PC-3 (cell line): ENCODE measurements around the gene ICAM1. TPM values are rescaled to one million over a fixed set of nuclear protein-coding genes. Genes with fewer than 3 reads are reported as not detected.

Experiments used
- ATAC-seq: fragments of 200-7000 bp; cut with Tn5 transposase; 2 replicates; pipeline ENCODE4 v1.9.1; 2020; ENCODE audit warnings: mild to moderate bottlenecking, moderate library complexity
- BruUV-seq: library from RNA; stranded (reverse); fragments of 400-500 nt; replicated peaks from 2 replicates; lab custom pipeline; 2021; lab: Mats Ljungman, UMichigan
- CTCF ChIA-PET: fragments of 300-600 bp; sonication (Branson Sonifier 250); formaldehyde crosslinking; loops from one replicate; lab custom pipeline; 2022; ENCODE audit warnings: antibody characterized with exemption; lab: Charles Lee
- POLR2A ChIA-PET: fragments of 300-600 bp; sonication (Branson Sonifier 250); formaldehyde crosslinking; loops from one replicate; lab custom pipeline; 2022; ENCODE audit warnings: antibody characterized with exemption; ENCODE audit not compliant: unreplicated experiment; lab: Charles Lee
- DNase-seq: peaks from one replicate; pipeline ENCODE4 v3.0.0-alpha.2; 2015
- H2AFZ ChIP-seq: fragments of 300-600 bp; sonication (generic); 2 replicates; pipeline ENCODE4 v1.6.0; 2016; ENCODE audit warnings: antibody characterized with exemption, low read length
- H3F3A ChIP-seq: fragments of 300-600 bp; sonication (generic); one replicate; pipeline ENCODE4 v1.6.0; 2017; ENCODE audit warnings: antibody characterized with exemption, low read length, control low read depth, mild to moderate bottlenecking; ENCODE audit not compliant: unreplicated experiment
- H3K27ac ChIP-seq: fragments of 300-600 bp; sonication (generic); 2 replicates; pipeline ENCODE4 v1.5.1; 2016; ENCODE audit warnings: mild to moderate bottlenecking, low read length
- H3K27me3 ChIP-seq: fragments of 300-600 bp; sonication (generic); 2 replicates; pipeline ENCODE4 v1.6.1; 2016; ENCODE audit warnings: low read length, mixed read lengths
- H3K36me3 ChIP-seq: fragments of 300-600 bp; sonication (generic); 2 replicates; pipeline ENCODE4 v1.6.1; 2016; ENCODE audit warnings: low read depth, mixed run types, low read length, mixed read lengths
- H3K4me1 ChIP-seq: fragments of 300-600 bp; sonication (generic); 2 replicates; pipeline ENCODE4 v1.5.1; 2016; ENCODE audit warnings: low read length; ENCODE audit not compliant: insufficient read depth
- H3K4me2 ChIP-seq: fragments of 300-600 bp; sonication (generic); 2 replicates; pipeline ENCODE4 v1.6.0; 2016; ENCODE audit warnings: low read length
- H3K4me3 ChIP-seq: fragments of 300-600 bp; sonication (generic); 2 replicates; pipeline ENCODE4 v1.5.1; 2016; ENCODE audit warnings: mild to moderate bottlenecking, low read length, mixed read lengths
- H3K79me2 ChIP-seq: fragments of 300-600 bp; sonication (generic); 2 replicates; pipeline ENCODE4 v1.6.1; 2017; ENCODE audit warnings: low read length, mixed read lengths
- H3K9ac ChIP-seq: fragments of 300-600 bp; sonication (generic); 2 replicates; pipeline ENCODE4 v1.6.0; 2016; ENCODE audit warnings: mild to moderate bottlenecking, low read length
- H3K9me2 ChIP-seq: fragments of 300-600 bp; sonication (generic); replicated peaks from 2 replicates; pipeline ENCODE4 v1.6.1; 2016; ENCODE audit warnings: mixed run types, low read length, mixed read lengths
- H3K9me3 ChIP-seq: fragments of 300-600 bp; sonication (generic); 2 replicates; pipeline ENCODE4 v1.6.1; 2016; ENCODE audit warnings: low read length, mixed read lengths
- H4K20me1 ChIP-seq: fragments of 300-600 bp; sonication (generic); 2 replicates; pipeline ENCODE4 v1.6.1; 2016; ENCODE audit warnings: low read length, mixed read lengths
- CTCF ChIP-seq: fragments of 300-600 bp; sonication (generic); conservative IDR thresholded peaks from 2 replicates; pipeline ENCODE4 v1.5.1; 2017; ENCODE audit warnings: antibody characterized with exemption, low read depth, mild to moderate bottlenecking, low read length
- EZH2 ChIP-seq: fragments of 300-600 bp; sonication (generic); IDR thresholded peaks from one replicate; pipeline ENCODE4 v1.6.1; 2017; ENCODE audit warnings: antibody characterized with exemption, mild to moderate bottlenecking, low read length; ENCODE audit not compliant: unreplicated experiment
- EZH2phosphoT487 ChIP-seq: fragments of 300-600 bp; sonication (generic); IDR thresholded peaks from 2 replicates; pipeline ENCODE4 v1.6.1; 2018; ENCODE audit warnings: mild to moderate bottlenecking, antibody characterized with exemption, low read length, borderline replicate concordance
- intact Hi-C: fragments of 100-400 bp; cut with micrococcal nuclease; formaldehyde crosslinking; loops from 2 replicates; pipeline ENCODE4 v1.9.0; 2023
- total RNA-seq: library from RNA; depleted of rRNA; stranded (reverse); fragments of >200 nt; gene quantifications from 2 replicates; pipeline ENCODE4 v1.2.3, GENCODE V29; 2014

ICAM1 gene
- total RNA-seq, 1 experiment from 2014 or later, result 15.3 TPM

DNA sequence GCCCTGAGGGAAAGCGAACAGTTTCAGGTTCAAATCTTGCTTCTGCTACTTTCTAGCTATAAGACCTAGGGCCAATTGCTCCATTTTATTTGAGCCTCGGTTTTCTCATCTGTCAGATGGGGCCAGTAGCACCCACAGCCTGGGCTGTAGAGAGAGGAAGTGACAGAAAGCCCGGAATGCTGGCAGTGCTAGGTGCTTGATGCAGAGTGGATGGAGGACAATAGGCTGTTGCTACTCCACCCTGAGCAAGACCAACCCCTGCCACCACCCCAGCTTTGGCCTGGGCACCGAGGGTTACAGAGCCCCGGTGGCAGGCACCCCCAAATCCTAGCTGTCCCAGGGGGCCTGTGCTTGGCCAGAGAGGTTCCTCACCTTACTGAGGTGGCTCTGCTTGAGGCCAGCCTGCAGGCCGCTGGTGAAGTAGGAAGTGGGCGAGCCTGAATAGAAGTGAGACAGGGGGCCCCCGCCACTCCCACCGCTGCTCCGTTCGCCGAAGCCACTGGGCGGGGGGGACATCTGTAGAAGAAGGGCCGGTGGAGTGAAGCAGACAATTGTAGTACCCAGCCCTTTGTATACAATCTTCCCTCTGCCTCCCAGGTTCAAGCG is 47.0 kb downstream of the ICAM1 start:
- H3K79me2 ChIP-seq, result peaks cover 15% of the 10 kb centered on the region
- intact Hi-C loops, result no loop called here
- ChIA-PET CTCF (no interaction called here), POLR2A (interaction anchor here (0.6 kb wide), 1 partner anchor 10 kb away, joined by 8 read pairs; no protein-coding TSS in a partner anchor)
- H3K4me1 ChIP-seq, result peaks cover 10% of the 10 kb centered on the region; the same call in 1 of the 2 replicates
- peaks cover 30% of the 10 kb centered on the region for H3K36me3 ChIP-seq
- H3K27ac ChIP-seq, result no peak overlapping the region
- no peak overlapping the region for H3K4me2 ChIP-seq
- no peak for ATAC-seq
- no peaks in the 10 kb centered on the region for H4K20me1 ChIP-seq
- H3K9ac ChIP-seq, result no peak overlapping the region
- H3K9me2 ChIP-seq, result no peaks in the 10 kb centered on the region
- no peaks in the 10 kb centered on the region for H3K9me3 ChIP-seq
- no peak overlapping the region for H3K4me3 ChIP-seq
- no peak for DNase-seq
- TF ChIP-seq EZH2phosphoT487 (no peak), EZH2 (no peak), CTCF (no peak)
- H3K27me3 ChIP-seq, result no peaks in the 10 kb centered on the region
- BruUV-seq, result no TSS peak
- no peaks in the 10 kb centered on the region for H3F3A ChIP-seq
- no peak overlapping the region for H2AFZ ChIP-seq

DNA sequence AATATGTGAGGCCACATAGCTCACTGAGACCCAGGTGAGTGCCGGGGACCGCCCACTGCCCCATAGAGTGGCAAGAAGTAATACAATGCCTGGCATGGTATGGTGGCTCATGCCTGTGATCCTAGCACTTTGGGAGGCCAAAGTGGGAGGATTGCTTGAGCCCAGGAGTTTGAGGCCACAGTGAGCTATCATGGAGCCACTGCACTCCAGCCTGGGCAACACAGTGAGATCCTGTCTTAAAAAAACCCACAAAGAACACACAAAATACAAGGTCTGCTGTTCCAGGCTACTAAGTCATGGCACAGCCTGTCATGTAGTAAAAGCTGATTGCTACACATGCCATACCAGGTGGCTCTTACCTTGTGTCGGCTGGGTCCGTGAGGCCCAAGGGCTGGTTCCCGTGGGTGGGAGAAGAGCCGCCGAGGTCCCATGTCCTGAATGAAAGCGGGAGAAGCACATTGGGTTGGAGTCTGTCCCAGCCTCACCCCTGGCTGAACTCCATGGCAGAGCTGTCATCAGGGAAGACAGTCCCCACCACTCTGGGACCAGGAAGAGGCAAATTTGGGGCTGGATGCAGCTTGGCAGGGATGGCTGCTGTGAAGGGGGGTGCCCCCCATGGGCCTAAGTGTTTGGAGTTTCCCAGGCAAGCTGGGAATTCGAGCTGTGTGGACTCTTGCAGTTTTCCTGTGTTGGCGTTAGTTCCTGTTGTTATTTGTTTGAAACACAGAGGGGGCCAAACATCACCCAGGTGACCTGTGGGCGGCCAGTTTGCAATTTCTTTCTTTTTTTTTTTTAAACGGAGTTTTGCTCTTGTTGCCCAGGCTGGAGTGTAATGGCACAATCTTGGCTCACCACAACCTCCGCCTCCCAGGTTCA is 48.1 kb downstream of the ICAM1 start:
- Histone ChIP-seq H3K79me2 (peaks cover 15% of the 10 kb centered on the region), H3K4me3 (no peak overlapping the region), H3K9me2 (no peaks in the 10 kb centered on the region), H3K36me3 (peaks cover 33% of the 10 kb centered on the region), H3K27me3 (no peaks in the 10 kb centered on the region), H3K9me3 (no peaks in the 10 kb centered on the region), H3K4me1 (peaks cover 10% of the 10 kb centered on the region; the same call in 1 of the 2 replicates), H3K27ac (no peak overlapping the region), H3K4me2 (no peak overlapping the region), H3F3A (no peaks in the 10 kb centered on the region), H4K20me1 (no peaks in the 10 kb centered on the region), H3K9ac (no peak overlapping the region), H2AFZ (no peak overlapping the region)
- no peak for DNase-seq
- ChIA-PET CTCF (no interaction called here), POLR2A (interaction anchor here (0.5 kb wide), 1 partner anchor 142 kb away, joined by 7 read pairs; no protein-coding TSS in a partner anchor)
- no peak for ATAC-seq
- no TSS peak for BruUV-seq
- intact Hi-C loops, result no loop called here
- TF ChIP-seq EZH2, result no peak
- TF ChIP-seq CTCF, result no peak
- no peak for TF ChIP-seq EZH2phosphoT487
